Stomach (tissue), 4 donors: ENCODE data around the gene HCRT.

Source experiments
- CTCF ChIP-seq, 7 experiments: fragments of 450-650 bp in 4 of 7; fragments of 200-600 bp in 3 of 7; sonication (generic) in 3 of 7; IDR thresholded peaks; one replicate each; pipeline ENCODE4 v1.5.1; 2016 to 2019; ENCODE audit warnings: antibody characterized with exemption in 7 of 7, control low read depth in 2 of 7, mild to moderate bottlenecking in 1 of 7
- EP300 ChIP-seq: sonication (generic); formaldehyde crosslinking; IDR thresholded peaks from one replicate; pipeline ENCODE4 v1.6.1; 2017; ENCODE audit warnings: antibody characterized with exemption
- POLR2A ChIP-seq, 4 donors: fragments of 450-650 bp; IDR thresholded peaks; one replicate each; pipeline ENCODE4 v1.6.1; 2016; ENCODE audit warnings: antibody characterized with exemption in 4 of 4, control low read depth in 2 of 4, mild to moderate bottlenecking in 1 of 4, moderate library complexity in 1 of 4
- POLR2AphosphoS5 ChIP-seq, 3 donors: sonication (generic); formaldehyde crosslinking; IDR thresholded peaks; one replicate each; pipeline ENCODE4 v1.6.1; 2016; ENCODE audit warnings: antibody characterized with exemption in 3 of 3

GRCh38 chr17:42201458-42201772 lies 16.2 kb upstream of the HCRT start:
- no peak for TF ChIP-seq CTCF (IDR thresholded peaks at IDR 0.05)
- no peak for TF ChIP-seq POLR2A (IDR thresholded peaks at IDR 0.05)
- TF ChIP-seq EP300, result no peak
- TF ChIP-seq POLR2AphosphoS5 (IDR thresholded peaks at IDR 0.05), result no peak
